OCI-LY1 (cell line): ENCODE results near the gene CD3G.

ENCODE experiments used
- CTCF ChIP-seq: fragments of 200-600 bp; sonication (generic), shearing (Covaris generic); IDR thresholded peaks from 2 replicates; pipeline ENCODE4 v1.5.1; 2017; ENCODE audit warnings: mild to moderate bottlenecking, antibody characterized with exemption, low read length, moderate library complexity, mixed read lengths
- EZH2 ChIP-seq: fragments of 200-600 bp; sonication (generic), shearing (Covaris generic); IDR thresholded peaks from 2 replicates; pipeline ENCODE4 v1.8.0; 2017; ENCODE audit warnings: borderline replicate concordance, mixed run types, mild to moderate bottlenecking, antibody characterized with exemption, low read length, moderate library complexity, mixed read lengths

DNA sequence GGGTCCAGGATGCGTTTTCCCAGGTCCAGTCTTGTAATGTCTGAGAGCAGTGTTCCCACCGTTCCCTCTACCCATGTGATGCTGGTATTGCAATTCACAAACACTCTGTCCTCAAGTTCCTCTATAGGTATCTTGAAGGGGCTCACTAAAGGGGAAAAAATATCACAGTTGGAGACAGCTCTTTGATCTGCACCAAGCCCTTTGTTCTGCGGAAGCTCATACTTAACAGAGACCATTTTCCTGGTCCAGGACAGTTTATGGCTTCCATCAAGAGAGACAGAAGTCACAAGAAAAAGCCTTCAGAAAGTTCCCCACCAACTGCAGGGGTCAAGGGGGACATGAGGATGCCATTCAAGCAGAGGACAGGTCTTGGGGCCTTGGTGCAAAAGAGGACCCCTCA lies 3.7 kb upstream of the CD3G start:
- TF ChIP-seq CTCF (no peak), EZH2 (no peak)
